ENCODE measurements around the gene PDE4A. TPM values are rescaled to one million over a fixed set of nuclear protein-coding genes. Genes with fewer than 3 reads are reported as not detected.

PDE4A gene
- 2.8 and 3.1 TPM in 2 replicates for total RNA-seq (2014; rRNA removed)
- percentile 34 among the genes with signal in this experiment for Bru-seq, nascent RNA
- percentile 47 among the genes with signal in this experiment for BruChase-seq, experiment 1, labeled RNA remaining after a 6-hour chase
- BruChase-seq, experiment 2, labeled RNA remaining after a 2-hour chase = percentile 37 among the genes with signal in this experiment
- long read RNA-seq, full-length matches to known transcripts = 5 of 17 reads
- long read RNA-seq, partial matches to known transcripts = 4 of 17 reads
- long read RNA-seq, other reads (novel, unspliced or antisense) = 8 of 17 reads

- ATAC-seq (no peak), DNase-seq (peak; percentile 33)
- TF ChIP-seq EZH2 (IDR thresholded peaks at IDR 0.05; ENCODE audit: low read length, unreplicated experiment) (peak; percentile 87), EZH2phosphoT487 (IDR thresholded peaks at IDR 0.05; ENCODE audit: borderline replicate concordance, low read length) (peak; percentile 80; the same call in 1 of the 2 replicates), CTCF (conservative IDR thresholded peaks at IDR 0.05; ENCODE audit: low read depth, low read length) (peak; percentile 70)
- no peaks in the 10 kb centered on the region for H4K20me1 ChIP-seq (ENCODE audit: low read length)
- intact Hi-C loops (cut with micrococcal nuclease) = no loop called here
- no peak within 1 kb of the TSS for H3K9ac ChIP-seq (ENCODE audit: low read length)
- no peaks in the 10 kb centered on the region for H3F3A ChIP-seq (ENCODE audit: low read length, unreplicated experiment)
- ChIA-PET POLR2A (ENCODE audit: unreplicated experiment) (no interaction called here), CTCF (interaction anchor here (0.5 to 0.7 kb wide), 2 partner anchors 14 to 17 kb away, joined by 3 to 7 read pairs; no protein-coding TSS in a partner anchor)
- H3K27me3 ChIP-seq (ENCODE audit: low read length) = peaks cover 53% of the 10 kb centered on the region
- peak within 1 kb of the TSS; percentile 62 for H3K4me3 ChIP-seq (ENCODE audit: low read length)
- no peaks in the 10 kb centered on the region for H3K36me3 ChIP-seq (ENCODE audit: low read depth, low read length)
- no peak within 1 kb of the TSS for H3K27ac ChIP-seq (ENCODE audit: low read length)
- peaks cover 42% of the 10 kb centered on the region for H3K4me1 ChIP-seq (ENCODE audit: insufficient read depth, low read length)
- peak within 1 kb of the TSS; percentile 77 for H2AFZ ChIP-seq (ENCODE audit: low read length)
- peak within 1 kb of the TSS; percentile 86 for H3K4me2 ChIP-seq (ENCODE audit: low read length)
- no peaks in the 10 kb centered on the region for H3K79me2 ChIP-seq (ENCODE audit: low read length)
- no peaks in the 10 kb centered on the region for H3K9me3 ChIP-seq (ENCODE audit: low read length)
- BruUV-seq (replicated peaks) = no TSS peak
- H3K9me2 ChIP-seq (replicated peaks; ENCODE audit: low read length) = no peaks in the 10 kb centered on the region
Measured at GRCh38 chr19:10420444-10421239, at the start of gene PDE4A. PDE4A (plus strand) TSS chr19:10420538; CDS start chr19:10420765, 227 bp downstream.

- Histone ChIP-seq H3K27me3 (ENCODE audit: low read length) (no peaks in the 10 kb centered on the region), H3K9me3 (ENCODE audit: low read length) (no peaks in the 10 kb centered on the region), H3K27ac (ENCODE audit: low read length) (no peak overlapping the region), H3K4me1 (ENCODE audit: insufficient read depth, low read length) (no peaks in the 10 kb centered on the region), H3K79me2 (ENCODE audit: low read length) (no peaks in the 10 kb centered on the region), H3K9ac (ENCODE audit: low read length) (no peak overlapping the region), H3K4me2 (ENCODE audit: low read length) (no peak overlapping the region), H3K9me2 (replicated peaks; ENCODE audit: low read length) (no peaks in the 10 kb centered on the region), H2AFZ (ENCODE audit: low read length) (no peak overlapping the region), H3F3A (ENCODE audit: low read length, unreplicated experiment) (no peaks in the 10 kb centered on the region), H3K36me3 (ENCODE audit: low read depth, low read length) (peaks cover 29% of the 10 kb centered on the region), H3K4me3 (ENCODE audit: low read length) (no peak overlapping the region), H4K20me1 (ENCODE audit: low read length) (no peaks in the 10 kb centered on the region)
- intact Hi-C loops (cut with micrococcal nuclease) = no loop called here
- ChIA-PET POLR2A (ENCODE audit: unreplicated experiment) (no interaction called here), CTCF (no interaction called here)
- TF ChIP-seq EZH2phosphoT487 (IDR thresholded peaks at IDR 0.05; ENCODE audit: borderline replicate concordance, low read length) = no peak
- TF ChIP-seq CTCF (conservative IDR thresholded peaks at IDR 0.05; ENCODE audit: low read depth, low read length) = no peak
- TF ChIP-seq EZH2 (IDR thresholded peaks at IDR 0.05; ENCODE audit: low read length, unreplicated experiment) = no peak
- ATAC-seq (no peak), DNase-seq (no peak)
- no TSS peak for BruUV-seq (replicated peaks)
Measured at GRCh38 chr19:10372690-10373089, 47.6 kb upstream of the PDE4A start.
